ENCODE data around the gene KRT79. TPM values are rescaled to one million over a fixed set of nuclear protein-coding genes. Genes with fewer than 3 reads are reported as not detected.

The KRT79 gene
- total and polyA plus RNA-seq, 4 donors: not detected

- H3K27ac ChIP-seq (ENCODE audit: low read depth in 1 of 2, low read length in 2 of 2): no peak overlapping the region
- DNase-seq (ENCODE audit: low spot score): no peak
- 86% methylated on average over 13 of the region's 13 CpGs for WGBS
- TF ChIP-seq FOXA2 (IDR thresholded peaks at IDR 0.05) (no peak), RXRA (IDR thresholded peaks at IDR 0.05) (no peak), JUND (IDR thresholded peaks at IDR 0.05) (no peak), HNF4G (IDR thresholded peaks at IDR 0.05) (no peak), HNF4A (conservative IDR thresholded peaks at IDR 0.05) (no peak), SP1 (IDR thresholded peaks at IDR 0.05) (no peak)
- no peaks in the 10 kb centered on the region for H3K9me3 ChIP-seq (ENCODE audit: control insufficient read depth in 4 of 4, low read length in 3 of 4)
- no peaks in the 10 kb centered on the region for H3K27me3 ChIP-seq (ENCODE audit: control insufficient read depth in 4 of 4, insufficient read depth in 4 of 4, low read length in 3 of 4)
- peaks cover 0 to 1% (median 0%) of the 10 kb centered on the region in 4 donors for H3K4me1 ChIP-seq (ENCODE audit: control insufficient read depth in 4 of 4, insufficient read depth in 4 of 4, low read length in 3 of 4)
- no peak overlapping the region for H3K4me3 ChIP-seq (ENCODE audit: low read depth in 1 of 3, low read length in 3 of 3)
- H3K36me3 ChIP-seq (ENCODE audit: control insufficient read depth in 4 of 4, insufficient read depth in 3 of 4, low read depth in 1 of 4, low read length in 3 of 4): no peaks in the 10 kb centered on the region
- H3K9ac ChIP-seq (ENCODE audit: low read depth in 1 of 2, low read length in 2 of 2): no peak overlapping the region
Observed at GRCh38 chr12:52872644-52873389, 38.7 kb upstream of the KRT79 start.

DNA sequence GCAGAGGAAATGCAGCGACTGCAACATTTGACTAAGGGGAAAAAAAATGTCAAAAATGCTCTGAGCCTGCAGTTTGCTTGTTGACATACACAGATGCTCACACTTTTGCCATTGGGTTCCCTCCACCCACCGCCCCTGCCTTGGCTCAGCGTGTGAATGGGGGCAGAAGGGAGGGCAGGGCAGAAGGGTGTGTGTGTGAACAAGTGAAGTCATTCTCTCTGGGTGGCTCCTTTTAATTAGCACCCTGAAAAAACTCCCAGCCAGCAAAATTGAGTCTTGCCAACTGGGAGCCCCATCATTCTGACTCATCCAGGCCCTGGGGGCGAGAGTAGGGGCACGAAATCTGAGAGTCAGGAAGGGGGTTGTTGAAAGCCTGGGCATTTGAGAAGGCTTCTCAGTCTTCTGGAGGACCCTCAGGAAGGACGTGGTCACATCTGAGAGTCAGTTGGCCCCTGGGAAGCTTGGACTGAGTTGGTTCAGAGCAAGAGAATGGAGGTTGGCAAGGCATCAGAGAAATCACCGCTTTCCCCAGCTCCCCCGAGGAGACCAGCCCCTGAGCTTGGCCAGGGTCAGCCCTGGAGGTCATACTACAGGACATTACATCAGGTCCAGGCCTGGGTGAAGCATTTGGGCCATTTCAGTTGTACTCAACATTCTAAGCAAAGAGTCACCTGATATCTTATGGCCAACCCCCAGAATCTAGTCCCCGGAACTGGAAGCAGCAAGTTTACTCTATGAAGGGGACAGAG lies 37.4 kb upstream of the KRT79 start:
- Histone ChIP-seq H3K36me3 (ENCODE audit: control insufficient read depth in 4 of 4, insufficient read depth in 3 of 4, low read depth in 1 of 4, low read length in 3 of 4) (no peaks in the 10 kb centered on the region), H3K4me1 (ENCODE audit: control insufficient read depth in 4 of 4, insufficient read depth in 4 of 4, low read length in 3 of 4) (peaks cover 0 to 1% (median 0%) of the 10 kb centered on the region in 4 donors), H3K9ac (ENCODE audit: low read depth in 1 of 2, low read length in 2 of 2) (no peak overlapping the region), H3K27ac (ENCODE audit: low read depth in 1 of 2, low read length in 2 of 2) (no peak overlapping the region), H3K9me3 (ENCODE audit: control insufficient read depth in 4 of 4, low read length in 3 of 4) (no peaks in the 10 kb centered on the region), H3K27me3 (ENCODE audit: control insufficient read depth in 4 of 4, insufficient read depth in 4 of 4, low read length in 3 of 4) (no peaks in the 10 kb centered on the region), H3K4me3 (ENCODE audit: low read depth in 1 of 3, low read length in 3 of 3) (no peak overlapping the region)
- 65% methylated on average over 9 of the region's 9 CpGs for WGBS
- DNase-seq (ENCODE audit: low spot score): no peak
- TF ChIP-seq, protein P1, sequence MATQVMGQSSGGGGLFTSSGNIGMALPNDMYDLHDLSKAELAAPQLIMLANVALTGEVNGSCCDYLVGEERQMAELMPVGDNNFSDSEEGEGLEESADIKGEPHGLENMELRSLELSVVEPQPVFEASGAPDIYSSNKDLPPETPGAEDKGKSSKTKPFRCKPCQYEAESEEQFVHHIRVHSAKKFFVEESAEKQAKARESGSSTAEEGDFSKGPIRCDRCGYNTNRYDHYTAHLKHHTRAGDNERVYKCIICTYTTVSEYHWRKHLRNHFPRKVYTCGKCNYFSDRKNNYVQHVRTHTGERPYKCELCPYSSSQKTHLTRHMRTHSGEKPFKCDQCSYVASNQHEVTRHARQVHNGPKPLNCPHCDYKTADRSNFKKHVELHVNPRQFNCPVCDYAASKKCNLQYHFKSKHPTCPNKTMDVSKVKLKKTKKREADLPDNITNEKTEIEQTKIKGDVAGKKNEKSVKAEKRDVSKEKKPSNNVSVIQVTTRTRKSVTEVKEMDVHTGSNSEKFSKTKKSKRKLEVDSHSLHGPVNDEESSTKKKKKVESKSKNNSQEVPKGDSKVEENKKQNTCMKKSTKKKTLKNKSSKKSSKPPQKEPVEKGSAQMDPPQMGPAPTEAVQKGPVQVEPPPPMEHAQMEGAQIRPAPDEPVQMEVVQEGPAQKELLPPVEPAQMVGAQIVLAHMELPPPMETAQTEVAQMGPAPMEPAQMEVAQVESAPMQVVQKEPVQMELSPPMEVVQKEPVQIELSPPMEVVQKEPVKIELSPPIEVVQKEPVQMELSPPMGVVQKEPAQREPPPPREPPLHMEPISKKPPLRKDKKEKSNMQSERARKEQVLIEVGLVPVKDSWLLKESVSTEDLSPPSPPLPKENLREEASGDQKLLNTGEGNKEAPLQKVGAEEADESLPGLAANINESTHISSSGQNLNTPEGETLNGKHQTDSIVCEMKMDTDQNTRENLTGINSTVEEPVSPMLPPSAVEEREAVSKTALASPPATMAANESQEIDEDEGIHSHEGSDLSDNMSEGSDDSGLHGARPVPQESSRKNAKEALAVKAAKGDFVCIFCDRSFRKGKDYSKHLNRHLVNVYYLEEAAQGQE (IDR thresholded peaks at IDR 0.05): no peak
- TF ChIP-seq RXRA (IDR thresholded peaks at IDR 0.05): no peak
- TF ChIP-seq SP1 (IDR thresholded peaks at IDR 0.05): no peak
- TF ChIP-seq RAD21 (IDR thresholded peaks at IDR 0.05): no peak
- TF ChIP-seq FOXA2 (IDR thresholded peaks at IDR 0.05): no peak
- TF ChIP-seq, protein P2, sequence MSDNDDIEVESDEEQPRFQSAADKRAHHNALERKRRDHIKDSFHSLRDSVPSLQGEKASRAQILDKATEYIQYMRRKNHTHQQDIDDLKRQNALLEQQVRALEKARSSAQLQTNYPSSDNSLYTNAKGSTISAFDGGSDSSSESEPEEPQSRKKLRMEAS (IDR thresholded peaks at IDR 0.05): no peak
- TF ChIP-seq FOXA1 (IDR thresholded peaks at IDR 0.05): no peak
- no peak for TF ChIP-seq ATF3 (IDR thresholded peaks at IDR 0.05)
- TF ChIP-seq NR2F2 (IDR thresholded peaks at IDR 0.05): no peak
- no peak for TF ChIP-seq JUND (IDR thresholded peaks at IDR 0.05)
- no peak for TF ChIP-seq GABPA (IDR thresholded peaks at IDR 0.05 in 1 of 2, conservative IDR thresholded peaks at IDR 0.05 in 1 of 2)
- TF ChIP-seq YY1 (IDR thresholded peaks at IDR 0.05): no peak
- no peak for TF ChIP-seq TAF1 (conservative IDR thresholded peaks at IDR 0.05)
- no peak for TF ChIP-seq EGR1 (IDR thresholded peaks at IDR 0.05; ENCODE audit: low read depth in 2 of 2)
- no peak for TF ChIP-seq ZBTB33 (IDR thresholded peaks at IDR 0.05)
- no peak for TF ChIP-seq HNF4A (conservative IDR thresholded peaks at IDR 0.05)
- TF ChIP-seq, protein P3, sequence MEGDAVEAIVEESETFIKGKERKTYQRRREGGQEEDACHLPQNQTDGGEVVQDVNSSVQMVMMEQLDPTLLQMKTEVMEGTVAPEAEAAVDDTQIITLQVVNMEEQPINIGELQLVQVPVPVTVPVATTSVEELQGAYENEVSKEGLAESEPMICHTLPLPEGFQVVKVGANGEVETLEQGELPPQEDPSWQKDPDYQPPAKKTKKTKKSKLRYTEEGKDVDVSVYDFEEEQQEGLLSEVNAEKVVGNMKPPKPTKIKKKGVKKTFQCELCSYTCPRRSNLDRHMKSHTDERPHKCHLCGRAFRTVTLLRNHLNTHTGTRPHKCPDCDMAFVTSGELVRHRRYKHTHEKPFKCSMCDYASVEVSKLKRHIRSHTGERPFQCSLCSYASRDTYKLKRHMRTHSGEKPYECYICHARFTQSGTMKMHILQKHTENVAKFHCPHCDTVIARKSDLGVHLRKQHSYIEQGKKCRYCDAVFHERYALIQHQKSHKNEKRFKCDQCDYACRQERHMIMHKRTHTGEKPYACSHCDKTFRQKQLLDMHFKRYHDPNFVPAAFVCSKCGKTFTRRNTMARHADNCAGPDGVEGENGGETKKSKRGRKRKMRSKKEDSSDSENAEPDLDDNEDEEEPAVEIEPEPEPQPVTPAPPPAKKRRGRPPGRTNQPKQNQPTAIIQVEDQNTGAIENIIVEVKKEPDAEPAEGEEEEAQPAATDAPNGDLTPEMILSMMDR (IDR thresholded peaks at IDR 0.05; ENCODE audit: low read depth, low read length, missing input control): no peak
- TF ChIP-seq HNF4G (IDR thresholded peaks at IDR 0.05): no peak
